Stimulated activated naive B cell treated with anti-CD40 and anti-IgM and Interleukin-4, amounts not matched to agents 10 μg/mL and 1 μg/mL and 100 μg/mL, for 72 hours (primary cell): ENCODE measurements around the gene LRRC26.
"Not testable (repeated sequence)": the region's sequence is repeated elsewhere in the genome, so short reads cannot be mapped to it uniquely, and the experiment has no call there.

ENCODE experiments used
- ATAC-seq, 2 donors: fragments of 150-1000 bp; cut with Tn5 transposase; replicated peaks; 2 replicates each; pipeline ENCODE4 v1.10.0; 2021; ENCODE audit warnings: moderate library complexity in 1 of 2
- DNase-seq: peaks from one replicate; pipeline ENCODE4 v3.0.0; 2021
- H3K27ac Mint-ChIP-seq: one replicate; pipeline ENCODE4 v1.8.0; 2022; ENCODE audit warnings: mild to moderate bottlenecking, mixed read lengths
- H3K27me3 Mint-ChIP-seq, 2 donors: one replicate each; pipeline ENCODE4 v1.8.0; 2022; ENCODE audit warnings: mixed read lengths in 2 of 2
- H3K36me3 Mint-ChIP-seq, 2 donors: one replicate each; pipeline ENCODE4 v1.8.0; 2022; ENCODE audit warnings: mixed read lengths in 2 of 2, mild to moderate bottlenecking in 1 of 2
- H3K4me1 Mint-ChIP-seq, 2 donors: one replicate each; pipeline ENCODE4 v1.8.0; 2022; ENCODE audit warnings: mixed read lengths in 2 of 2, mild to moderate bottlenecking in 1 of 2
- H3K4me3 Mint-ChIP-seq, 2 donors: one replicate each; pipeline ENCODE4 v1.8.0; 2022; ENCODE audit warnings: mild to moderate bottlenecking in 2 of 2, mixed read lengths in 2 of 2, moderate library complexity in 1 of 2
- H3K9me3 Mint-ChIP-seq, 2 donors: one replicate each; pipeline ENCODE4 v1.8.0; 2022; ENCODE audit warnings: mixed read lengths in 2 of 2, mild to moderate bottlenecking in 1 of 2

The LRRC26 gene

GRCh38 chr9:137139468-137140150, 30.2 kb downstream of the LRRC26 start:
- Mint-ChIP-seq H3K36me3 (no peaks in the 10 kb centered on the region), H3K4me3 (peak overlapping the region in 1 of 2 donors; percentile 26), H3K27me3 (peaks cover 80 to 83% of the 10 kb centered on the region in 2 donors), H3K9me3 (no peaks in the 10 kb centered on the region), H3K4me1 (peaks cover 12 to 13% of the 10 kb centered on the region in 2 donors), H3K27ac (peak overlapping the region; percentile 70)
- DNase-seq, result no peak
- no peak for ATAC-seq

DNA sequence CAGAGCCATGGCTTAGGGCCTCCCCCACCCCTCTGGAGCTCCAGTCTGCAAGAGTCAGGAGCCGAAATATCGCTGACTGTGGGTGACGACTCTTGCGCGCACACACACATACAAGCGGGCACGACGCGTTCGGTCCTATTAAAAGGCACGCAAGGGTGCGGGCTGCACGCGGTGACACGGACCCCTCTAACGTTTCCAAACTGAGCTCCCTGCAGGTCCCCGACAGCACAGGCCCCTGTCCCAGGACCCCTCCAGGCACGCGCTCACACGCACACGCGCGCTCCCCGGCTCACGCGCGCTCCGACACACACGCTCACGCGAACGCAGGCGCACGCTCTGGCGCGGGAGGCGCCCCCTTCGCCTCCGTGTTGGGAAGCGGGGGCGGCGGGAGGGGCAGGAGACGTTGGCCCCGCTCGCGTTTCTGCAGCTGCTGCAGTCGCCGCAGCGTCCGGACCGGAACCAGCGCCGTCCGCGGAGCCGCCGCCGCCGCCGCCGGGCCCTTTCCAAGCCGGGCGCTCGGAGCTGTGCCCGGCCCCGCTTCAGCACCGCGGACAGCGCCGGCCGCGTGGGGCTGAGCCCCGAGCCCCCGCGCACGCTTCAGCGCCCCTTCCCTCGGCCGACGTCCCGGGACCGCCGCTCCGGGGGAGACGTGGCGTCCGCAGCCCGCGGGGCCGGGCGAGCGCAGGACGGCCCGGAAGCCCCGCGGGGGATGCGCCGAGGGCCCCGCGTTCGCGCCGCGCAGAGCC, 31.0 kb downstream of the LRRC26 start, which contains the start of gene GRIN1:
Gene GRIN1, plus strand, starts transcription at position 433 of the 746 bp plus-strand sequence. CDS start 333 bp downstream, outside the sequence.
- H3K27me3 Mint-ChIP-seq, result peaks cover 73 to 75% of the 10 kb centered on the region in 2 donors
- no peaks in the 10 kb centered on the region for H3K36me3 Mint-ChIP-seq
- peak within 1 kb of the TSS in 1 of 2 donors; percentile 26 for H3K4me3 Mint-ChIP-seq
- H3K27ac Mint-ChIP-seq, result peak within 1 kb of the TSS; percentile 78
- ATAC-seq (peak in 1 of 2 donors; percentile 41), DNase-seq (no peak)
- no peaks in the 10 kb centered on the region for H3K9me3 Mint-ChIP-seq
- H3K4me1 Mint-ChIP-seq, result peaks cover 11 to 12% of the 10 kb centered on the region in 2 donors

GRCh38 chr9:137138058-137138721, 31.7 kb downstream of the LRRC26 start:
- peak overlapping the region; percentile 78 for H3K27ac Mint-ChIP-seq
- DNase-seq, result no peak
- H3K9me3 Mint-ChIP-seq, result no peaks in the 10 kb centered on the region
- no peaks in the 10 kb centered on the region for H3K36me3 Mint-ChIP-seq
- H3K27me3 Mint-ChIP-seq, result peaks cover 66 to 68% of the 10 kb centered on the region in 2 donors
- H3K4me3 Mint-ChIP-seq, result no peak overlapping the region
- H3K4me1 Mint-ChIP-seq, result peaks cover 11 to 12% of the 10 kb centered on the region in 2 donors
- ATAC-seq, result no peak

DNA sequence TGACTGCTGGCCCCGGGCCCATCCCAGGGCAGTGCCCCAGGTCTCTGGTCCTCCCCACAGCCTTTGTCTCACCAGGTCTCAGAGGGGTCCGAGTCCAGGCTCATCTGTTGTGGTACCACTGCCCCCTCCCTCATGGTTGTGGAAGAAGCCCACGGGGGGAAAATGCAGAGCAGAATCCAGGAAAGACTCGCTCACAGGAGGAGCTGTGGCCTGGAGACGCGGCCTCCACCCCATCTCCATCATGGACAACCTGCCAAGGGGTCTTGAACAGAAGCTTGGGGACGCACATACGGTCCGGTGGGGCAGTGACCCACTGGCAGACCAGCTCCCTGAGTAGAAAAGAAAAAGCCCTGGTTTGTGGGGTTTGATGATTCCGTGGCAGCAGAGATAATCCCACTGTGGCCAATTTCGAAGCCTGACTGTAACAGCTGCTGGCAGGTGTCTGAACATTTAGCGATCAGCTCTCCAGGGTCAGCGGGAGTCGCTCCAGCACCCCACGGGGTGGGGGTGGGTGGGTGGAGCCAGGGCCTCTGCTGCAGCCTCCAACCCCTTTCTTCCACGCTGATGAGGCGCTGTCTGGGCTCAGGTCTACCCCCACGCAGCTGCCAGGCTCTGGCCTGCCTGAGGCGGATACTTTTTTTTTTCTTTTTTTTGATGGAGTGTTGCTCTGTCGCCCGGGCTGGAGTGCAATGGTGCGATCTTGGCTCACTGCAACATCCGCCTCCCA, 32.8 kb downstream of the LRRC26 start:
- Mint-ChIP-seq H3K36me3 (no peaks in the 10 kb centered on the region), H3K27ac (no peak overlapping the region), H3K4me3 (no peak overlapping the region), H3K27me3 (peaks cover 59% of the 10 kb centered on the region in 2 donors), H3K9me3 (no peaks in the 10 kb centered on the region), H3K4me1 (peaks cover 11 to 12% of the 10 kb centered on the region in 2 donors)
- ATAC-seq (no peak), DNase-seq (no peak)

DNA sequence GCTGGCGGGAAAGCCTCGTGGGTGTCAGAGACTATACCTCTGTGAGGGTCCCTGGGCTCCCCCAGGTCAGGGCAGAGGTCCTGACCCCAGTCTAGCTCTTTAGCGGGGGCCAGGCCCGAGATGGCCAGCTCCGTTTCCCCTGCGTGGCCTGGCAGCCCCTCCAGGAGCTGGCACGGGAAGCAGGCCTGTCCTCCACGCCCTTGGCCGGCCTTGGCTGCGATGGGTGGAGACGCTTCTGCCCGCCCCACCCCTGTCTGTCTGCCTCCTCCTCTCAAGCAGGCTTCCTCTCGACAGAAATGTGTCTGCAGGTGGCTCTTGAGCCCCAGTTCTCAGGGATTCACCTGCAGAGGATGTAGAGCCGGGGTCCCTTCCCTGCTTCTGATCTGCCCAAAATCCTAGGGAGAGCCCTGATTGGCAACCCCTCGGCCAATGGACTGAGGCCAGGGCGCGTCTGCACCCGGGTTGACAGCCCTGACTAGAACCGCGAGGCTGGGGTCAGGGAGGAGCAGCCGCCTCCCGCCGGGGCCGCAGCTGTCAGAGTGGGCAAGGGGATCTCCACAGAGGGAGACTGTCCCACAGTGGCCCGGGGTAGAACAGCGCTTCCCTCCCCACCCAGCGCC, 33.5 kb downstream of the LRRC26 start:
- Mint-ChIP-seq H3K4me3 (no peak overlapping the region), H3K27ac (no peak overlapping the region), H3K27me3 (peaks cover 52% of the 10 kb centered on the region in 2 donors), H3K9me3 (no peaks in the 10 kb centered on the region), H3K4me1 (peaks cover 11 to 12% of the 10 kb centered on the region in 2 donors), H3K36me3 (no peaks in the 10 kb centered on the region)
- no peak for ATAC-seq
- no peak for DNase-seq

- Mint-ChIP-seq H3K27me3 (peaks cover 40% of the 10 kb centered on the region in 2 donors), H3K4me1 (peaks cover 10 to 17% of the 10 kb centered on the region in 2 donors)
- not testable (repeated sequence) for H3K9me3 Mint-ChIP-seq, H3K4me3 Mint-ChIP-seq, H3K27ac Mint-ChIP-seq, ATAC-seq, H3K36me3 Mint-ChIP-seq, DNase-seq
Observed at GRCh38 chr9:137135154-137135553, 34.7 kb downstream of the LRRC26 start.

- H3K4me3 Mint-ChIP-seq, result no peak overlapping the region
- no peak for ATAC-seq
- no peaks in the 10 kb centered on the region for H3K9me3 Mint-ChIP-seq
Observed at GRCh38 chr9:137134191-137134590, 35.7 kb downstream of the LRRC26 start.

DNA sequence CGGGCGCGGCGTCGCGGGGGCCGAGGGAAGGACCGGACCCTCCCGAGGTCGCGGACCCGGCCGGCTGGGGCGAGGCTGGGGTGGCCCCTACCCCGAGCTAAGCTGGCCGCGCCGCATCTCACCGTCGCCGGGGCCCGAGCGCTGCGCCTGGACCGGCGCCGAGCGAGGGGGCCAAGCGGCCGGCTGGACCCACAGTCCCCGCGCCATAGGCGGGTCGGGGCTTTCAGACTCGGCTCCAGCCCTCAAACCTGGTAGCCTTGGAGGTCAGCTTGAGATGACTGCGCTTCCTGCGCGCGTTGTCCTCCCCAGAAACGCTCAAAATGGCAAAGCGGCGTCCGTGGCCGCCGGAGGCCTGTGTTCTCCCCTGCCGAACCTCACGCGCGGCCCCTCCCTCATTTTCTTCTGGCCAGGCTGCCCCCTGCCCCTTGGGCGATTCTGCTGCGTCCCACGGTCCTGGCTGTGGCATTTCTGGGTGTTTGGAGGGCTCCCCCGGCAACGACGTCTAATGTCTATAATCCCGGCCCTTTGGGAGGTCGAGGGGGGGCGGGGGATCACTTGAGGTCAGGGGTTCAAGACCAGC, 39.6 kb downstream of the LRRC26 start:
- no peaks in the 10 kb centered on the region for H3K9me3 Mint-ChIP-seq

More at GRCh38 chr9:137134191-137134590, 35.7 kb downstream of the LRRC26 start:
- no peak for DNase-seq
- Mint-ChIP-seq H3K27me3 (peaks cover 31% of the 10 kb centered on the region in 2 donors), H3K36me3 (no peaks in the 10 kb centered on the region), H3K4me1 (peaks cover 6 to 17% of the 10 kb centered on the region in 2 donors), H3K27ac (no peak overlapping the region)

DNA sequence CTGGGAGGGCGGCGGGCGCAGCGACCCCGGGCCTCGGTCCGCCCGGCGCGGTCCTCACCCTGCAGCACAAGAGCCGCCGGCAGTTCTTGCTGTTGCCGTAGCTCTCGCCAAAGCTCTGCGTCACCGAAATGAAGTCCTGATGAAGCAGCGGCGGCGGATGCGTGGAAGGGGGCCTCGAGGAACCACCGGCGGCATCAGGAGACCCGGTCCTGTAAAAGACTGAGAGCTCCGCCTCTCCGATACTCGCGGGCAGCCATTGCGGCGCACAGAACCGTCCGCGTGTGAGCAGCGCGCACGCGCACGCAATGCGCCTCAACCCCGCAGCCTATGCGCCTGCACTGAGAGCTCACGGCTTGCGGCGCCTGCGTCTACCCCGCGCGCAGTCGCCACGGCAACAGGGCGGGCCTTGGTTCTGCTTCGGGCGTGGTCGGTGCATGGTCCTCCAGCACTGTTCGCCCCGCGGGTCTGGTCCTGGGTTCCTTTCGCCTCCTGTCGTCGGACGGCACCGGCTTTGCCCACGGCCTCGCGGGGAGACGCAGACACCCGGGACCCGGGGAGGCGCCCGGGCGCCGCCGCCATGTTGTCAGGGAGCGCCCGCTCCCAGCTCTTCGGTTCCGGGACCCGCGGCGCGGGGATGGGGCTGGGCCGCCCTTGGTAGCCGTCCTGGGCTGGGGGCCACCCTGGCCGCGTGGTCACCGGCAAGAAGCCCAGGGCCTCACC, 40.2 kb downstream of the LRRC26 start:
- Mint-ChIP-seq H3K27me3 (peaks cover 0 to under 1% of the 10 kb centered on the region in 2 donors), H3K4me3 (peak overlapping the region; percentile 81 to 97), H3K4me1 (peaks cover 18 to 28% of the 10 kb centered on the region in 2 donors), H3K9me3 (no peaks in the 10 kb centered on the region), H3K36me3 (peaks cover 2 to 16% of the 10 kb centered on the region in 2 donors), H3K27ac (peak overlapping the region; percentile 88)
- DNase-seq, result peak; percentile 88
- ATAC-seq, result peak; percentile 96 to 97

More for the DNA sequence above, 39.6 kb downstream of the LRRC26 start:
- ATAC-seq, result peak; percentile 15 to 17
- H3K36me3 Mint-ChIP-seq, result peaks cover 2 to 16% of the 10 kb centered on the region in 2 donors
- peaks cover 18 to 28% of the 10 kb centered on the region in 2 donors for H3K4me1 Mint-ChIP-seq
- peak overlapping the region; percentile 85 to 87 for H3K4me3 Mint-ChIP-seq
- H3K27ac Mint-ChIP-seq, result peak overlapping the region; percentile 91
- H3K27me3 Mint-ChIP-seq, result peaks cover 0 to 4% of the 10 kb centered on the region in 2 donors
- DNase-seq, result no peak

DNA sequence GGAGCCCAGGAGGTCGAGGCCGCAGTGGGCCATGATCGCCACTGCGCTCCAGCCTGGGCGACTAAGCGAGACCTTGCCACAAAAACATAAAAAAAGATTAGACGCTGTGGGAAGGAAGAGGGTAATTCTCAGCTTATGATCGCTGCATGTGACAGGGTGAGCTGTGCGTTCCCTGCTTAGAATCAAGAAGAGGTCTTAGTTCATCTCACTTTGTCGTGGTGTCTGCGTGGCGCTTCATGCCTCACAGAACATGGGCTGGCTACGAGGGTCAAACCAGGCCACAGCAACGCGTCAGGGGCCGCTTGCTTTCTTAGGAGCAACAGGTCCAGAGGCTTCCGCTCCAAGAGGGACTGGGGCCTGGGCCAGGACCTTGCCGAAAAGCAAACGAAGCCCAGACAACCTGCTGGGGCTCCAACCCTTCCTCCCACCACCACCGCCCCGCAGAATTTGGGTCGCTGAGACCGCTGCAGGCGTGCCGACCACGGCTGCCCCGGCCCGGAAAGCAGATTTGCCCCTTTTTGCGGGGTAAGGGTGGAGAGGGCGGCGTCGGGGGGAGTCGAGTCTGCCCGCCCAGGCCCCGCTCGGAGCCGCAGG, 40.9 kb downstream of the LRRC26 start:
- ATAC-seq (peak; percentile 0 to 7), DNase-seq (no peak)
- H3K9me3 Mint-ChIP-seq, result no peaks in the 10 kb centered on the region
- peak overlapping the region; percentile 82 for H3K27ac Mint-ChIP-seq
- H3K4me1 Mint-ChIP-seq, result peaks cover 18 to 31% of the 10 kb centered on the region in 2 donors
- peak overlapping the region; percentile 81 to 97 for H3K4me3 Mint-ChIP-seq
- peaks cover 2 to 16% of the 10 kb centered on the region in 2 donors for H3K36me3 Mint-ChIP-seq
- H3K27me3 Mint-ChIP-seq, result no peaks in the 10 kb centered on the region

DNA sequence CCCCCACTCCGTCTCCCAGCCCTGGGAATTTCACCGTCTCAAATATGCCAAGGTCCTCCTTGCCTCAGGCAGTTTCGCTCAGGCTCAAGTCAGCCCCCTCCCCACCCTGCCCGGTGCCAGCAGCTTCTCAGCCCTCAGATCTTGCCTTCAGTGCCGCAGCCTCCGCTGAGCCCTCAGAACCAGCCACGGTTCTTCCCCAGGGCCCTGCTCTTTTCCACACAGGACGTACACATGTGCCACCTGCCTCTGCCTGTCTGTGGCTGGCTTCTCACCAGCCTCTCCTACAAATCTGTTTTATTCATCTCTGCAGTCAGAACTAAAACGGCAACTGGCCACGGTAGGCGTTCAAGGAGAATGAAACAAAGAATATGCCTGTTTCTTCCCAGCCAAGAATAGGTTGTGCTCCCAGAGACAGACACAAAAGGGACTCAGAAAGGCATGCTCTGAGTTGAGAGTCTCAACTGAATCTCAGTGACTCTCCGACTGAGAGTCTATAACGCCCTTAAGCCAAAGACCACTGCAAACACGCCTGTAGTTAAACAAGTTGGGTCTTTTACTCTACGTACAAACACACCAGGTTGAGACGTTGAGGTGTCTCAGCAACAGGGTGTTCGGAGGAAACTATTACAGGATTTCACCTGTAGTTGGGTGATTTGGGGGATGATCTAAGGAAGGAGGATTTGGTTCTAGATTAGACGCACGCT, 41.5 kb downstream of the LRRC26 start:
- Mint-ChIP-seq H3K36me3 (peaks cover 2 to 16% of the 10 kb centered on the region in 2 donors), H3K9me3 (no peaks in the 10 kb centered on the region), H3K27ac (peak overlapping the region; percentile 82), H3K4me1 (peaks cover 21 to 37% of the 10 kb centered on the region in 2 donors), H3K27me3 (no peaks in the 10 kb centered on the region), H3K4me3 (peak overlapping the region; percentile 81 to 97)
- ATAC-seq (peak in 1 of 2 donors; percentile 9), DNase-seq (no peak)
